DLD1 (cell line): ENCODE measurements around the gene RFC2.

Experiments used
- in situ Hi-C: cut with HindIII; loops from 2 replicates; pipeline ENCODE4 v1.10.0; 2017; ENCODE audit warnings: low sequenced_read_pairs

The RFC2 gene

GRCh38 chr7:74195139-74195860 lies 58.9 kb downstream of the RFC2 start:
- in situ Hi-C loops: loop anchor here (25.0 kb wide), 2 partner anchors 92 to 108 kb away; partner anchors contain the start of genes CLIP2 and LIMK1

- in situ Hi-C loops: loop anchor here (25.0 kb wide), 2 partner anchors 93 to 107 kb away; partner anchors contain the start of genes CLIP2 and LIMK1
Observed at GRCh38 chr7:74194686-74195085, 59.5 kb downstream of the RFC2 start.

- in situ Hi-C loops: loop anchor here (25.0 kb wide), 2 partner anchors 93 to 107 kb away; partner anchors contain the start of genes CLIP2 and LIMK1
Observed at GRCh38 chr7:74193913-74194312, 60.3 kb downstream of the RFC2 start.

- in situ Hi-C loops: loop anchor here (25.0 kb wide), 2 partner anchors 94 to 106 kb away; partner anchors contain the start of genes CLIP2 and LIMK1
Observed at GRCh38 chr7:74193054-74193453, 61.1 kb downstream of the RFC2 start.

GRCh38 chr7:74191231-74191630 lies 63.0 kb downstream of the RFC2 start:
- in situ Hi-C loops: loop anchor here (25.0 kb wide), 2 partner anchors 96 to 104 kb away; partner anchors contain the start of genes CLIP2 and LIMK1

- in situ Hi-C loops: loop anchor here (25.0 kb wide), 2 partner anchors 97 to 103 kb away; partner anchors contain the start of genes CLIP2 and LIMK1
Observed at GRCh38 chr7:74190259-74190658, 63.9 kb downstream of the RFC2 start.

GRCh38 chr7:74187915-74188675 lies 66.1 kb downstream of the RFC2 start:
- in situ Hi-C loops: loop anchor here (25.0 kb wide), 2 partner anchors 99 to 101 kb away; partner anchors contain the start of genes CLIP2 and LIMK1

- in situ Hi-C loops: loop anchor here (25.0 kb wide), 2 partner anchors 98 to 102 kb away; partner anchors contain the start of genes CLIP2 and LIMK1
Observed at GRCh38 chr7:74185636-74186035, 68.6 kb downstream of the RFC2 start.

- in situ Hi-C loops: loop anchor here (25.0 kb wide), 2 partner anchors 98 to 102 kb away; partner anchors contain the start of genes CLIP2 and LIMK1
Observed at GRCh38 chr7:74185016-74185415, 69.2 kb downstream of the RFC2 start.

- in situ Hi-C loops: loop anchor here (25.0 kb wide), 2 partner anchors 97 to 103 kb away; partner anchors contain the start of genes CLIP2 and LIMK1
Observed at GRCh38 chr7:74183653-74184450, 70.3 kb downstream of the RFC2 start.

GRCh38 chr7:74183142-74183541 lies 71.1 kb downstream of the RFC2 start:
- in situ Hi-C loops: loop anchor here (25.0 kb wide), 2 partner anchors 96 to 104 kb away; partner anchors contain the start of genes CLIP2 and LIMK1

GRCh38 chr7:74182453-74183090 lies 71.6 kb downstream of the RFC2 start:
- in situ Hi-C loops: loop anchor here (25.0 kb wide), 2 partner anchors 95 to 105 kb away; partner anchors contain the start of genes CLIP2 and LIMK1

GRCh38 chr7:74181821-74182220 lies 72.4 kb downstream of the RFC2 start:
- in situ Hi-C loops: loop anchor here (25.0 kb wide), 2 partner anchors 95 to 105 kb away; partner anchors contain the start of genes CLIP2 and LIMK1
